OCI-LY7 (cell line): Measurements from ENCODE around the gene LPGAT1.

Source experiments
- EZH2phosphoT487 ChIP-seq: fragments of 200-600 bp; sonication (generic); IDR thresholded peaks from 2 replicates; pipeline ENCODE4 v1.6.1; 2018; ENCODE audit warnings: low read depth, borderline replicate concordance, mild to moderate bottlenecking, mixed run types, antibody characterized with exemption, low read length, moderate library complexity, mixed read lengths
- TF ChIP-seq, protein P1 (sequence below): fragments of 200-600 bp; sonication (generic); conservative IDR thresholded peaks from 2 replicates; pipeline ENCODE4 v1.5.1; 2014; ENCODE audit warnings: mild to moderate bottlenecking, antibody characterized with exemption, low read length, moderate library complexity, mixed read lengths

DNA sequence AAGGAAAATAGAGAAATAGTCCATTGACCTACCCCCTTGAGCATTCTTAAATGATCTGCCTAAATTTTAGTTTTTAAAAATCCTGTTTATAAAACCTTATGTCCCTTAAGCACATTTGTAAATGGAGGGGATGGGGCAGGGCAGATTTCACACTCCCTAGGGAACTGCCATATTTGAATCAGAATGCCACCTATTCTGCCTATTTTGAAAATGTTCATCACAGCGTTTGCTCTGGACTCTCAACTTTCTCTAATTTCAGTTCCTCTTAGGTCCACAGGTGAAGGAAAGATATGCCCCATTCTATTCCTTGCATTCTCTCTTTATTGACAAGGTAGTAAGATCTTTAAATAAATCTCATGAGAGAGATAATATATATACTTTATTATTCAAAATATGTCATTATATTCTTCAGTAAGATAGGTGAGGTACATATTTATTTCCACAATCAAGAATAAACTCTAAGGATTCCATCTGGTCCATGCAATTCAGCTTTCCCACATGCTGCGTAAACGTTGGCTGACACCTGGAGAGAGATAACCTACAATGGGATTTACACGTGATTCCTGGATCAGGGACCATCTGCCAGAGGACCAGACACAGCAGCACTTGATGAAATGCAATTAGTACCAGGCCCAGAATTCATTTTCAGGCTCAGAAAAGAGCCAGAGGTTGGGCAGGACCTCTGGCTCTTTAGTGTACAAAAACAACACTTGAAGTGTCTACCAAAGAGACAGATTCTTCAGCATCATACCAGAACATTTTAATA lies 1.2 kb upstream of the LPGAT1 start:
- TF ChIP-seq, protein P1, sequence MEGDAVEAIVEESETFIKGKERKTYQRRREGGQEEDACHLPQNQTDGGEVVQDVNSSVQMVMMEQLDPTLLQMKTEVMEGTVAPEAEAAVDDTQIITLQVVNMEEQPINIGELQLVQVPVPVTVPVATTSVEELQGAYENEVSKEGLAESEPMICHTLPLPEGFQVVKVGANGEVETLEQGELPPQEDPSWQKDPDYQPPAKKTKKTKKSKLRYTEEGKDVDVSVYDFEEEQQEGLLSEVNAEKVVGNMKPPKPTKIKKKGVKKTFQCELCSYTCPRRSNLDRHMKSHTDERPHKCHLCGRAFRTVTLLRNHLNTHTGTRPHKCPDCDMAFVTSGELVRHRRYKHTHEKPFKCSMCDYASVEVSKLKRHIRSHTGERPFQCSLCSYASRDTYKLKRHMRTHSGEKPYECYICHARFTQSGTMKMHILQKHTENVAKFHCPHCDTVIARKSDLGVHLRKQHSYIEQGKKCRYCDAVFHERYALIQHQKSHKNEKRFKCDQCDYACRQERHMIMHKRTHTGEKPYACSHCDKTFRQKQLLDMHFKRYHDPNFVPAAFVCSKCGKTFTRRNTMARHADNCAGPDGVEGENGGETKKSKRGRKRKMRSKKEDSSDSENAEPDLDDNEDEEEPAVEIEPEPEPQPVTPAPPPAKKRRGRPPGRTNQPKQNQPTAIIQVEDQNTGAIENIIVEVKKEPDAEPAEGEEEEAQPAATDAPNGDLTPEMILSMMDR = no peak
- TF ChIP-seq EZH2phosphoT487 = no peak
